HG03378 (cell line): Measurements from ENCODE around the gene P2RY2.
A peak's percentile ranks its signal among the peaks of the same experiment; 100 is the strongest.
"Not testable (repeated sequence)": the region's sequence is repeated elsewhere in the genome, so short reads cannot be mapped to it uniquely, and the experiment has no call there.

Source experiments
- ATAC-seq: cut with Tn5 transposase; IDR thresholded peaks from one replicate; pipeline ENCODE4 v1.9.1; 2021; ENCODE audit warnings: mild to moderate bottlenecking, moderate library complexity; ENCODE audit not compliant: unreplicated experiment

P2RY2 gene

GRCh38 chr11:73187854-73188253 is 30.2 kb upstream of the P2RY2 start:
- no peak for ATAC-seq

DNA sequence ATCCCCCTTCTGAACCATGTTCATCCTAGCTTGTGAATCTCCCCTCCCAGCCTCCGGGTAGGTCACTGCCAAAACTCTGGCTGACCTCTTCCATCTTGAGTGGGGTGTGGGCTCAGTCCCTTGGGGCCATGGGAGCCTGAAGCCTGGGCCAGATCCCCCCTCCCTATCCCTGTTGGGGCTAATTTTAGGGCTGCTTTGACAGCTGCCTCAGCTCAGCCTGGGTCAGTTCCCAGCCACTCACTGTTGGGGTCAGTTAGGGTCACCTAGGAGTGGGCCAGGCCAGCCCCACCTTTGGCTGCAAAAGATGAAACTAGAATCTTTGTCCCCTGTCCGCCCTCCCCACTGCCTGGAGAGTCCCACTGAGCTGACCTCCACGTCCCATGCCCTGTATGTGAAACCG is 29.8 kb upstream of the P2RY2 start:
- ATAC-seq: no peak

GRCh38 chr11:73189315-73189714 is 28.8 kb upstream of the P2RY2 start:
- ATAC-seq: peak; percentile 51

- ATAC-seq: no peak
These were observed 28.1 kb upstream of the P2RY2 start for GRCh38 chr11:73189723-73190556.

DNA sequence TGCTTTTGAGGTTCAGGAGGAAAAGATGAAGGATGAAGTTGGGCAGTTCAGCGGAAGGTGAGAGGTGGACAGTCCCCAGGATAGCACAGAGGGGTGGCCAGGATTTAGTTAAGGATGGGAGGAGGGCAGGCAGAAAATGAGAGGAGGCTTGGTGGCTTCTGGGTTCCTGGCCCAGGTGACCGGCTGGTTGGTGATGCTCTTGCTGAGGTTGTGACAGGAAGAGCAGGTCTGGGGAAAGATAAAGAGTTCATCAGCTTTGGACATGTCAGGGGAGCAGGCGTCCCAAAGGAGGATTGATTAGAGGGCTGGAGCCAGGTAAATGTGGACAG is 27.6 kb upstream of the P2RY2 start:
- no peak for ATAC-seq

DNA sequence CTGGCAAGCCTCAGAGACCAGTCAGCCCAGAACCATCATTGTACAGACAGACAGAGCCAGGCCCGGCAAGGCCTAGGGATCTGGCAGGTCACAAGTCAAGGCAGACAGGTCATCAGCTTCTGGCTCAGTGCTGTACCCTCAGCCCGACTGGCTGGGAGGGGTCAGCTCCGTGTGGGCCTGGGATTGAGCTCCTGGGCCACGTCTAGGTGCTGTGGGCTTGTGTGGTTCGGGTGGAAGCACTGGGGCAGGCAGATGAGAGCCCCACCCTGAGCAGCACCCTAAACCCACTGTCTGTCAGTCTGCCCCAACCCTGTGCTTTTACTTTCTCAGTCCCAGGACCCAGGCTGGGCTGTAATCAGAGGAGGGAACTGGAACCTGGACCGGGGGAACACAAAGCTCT is 26.9 kb upstream of the P2RY2 start:
- ATAC-seq: no peak

- no peak for ATAC-seq
These were observed 25.8 kb upstream of the P2RY2 start for GRCh38 chr11:73192272-73192671.

GRCh38 chr11:73193251-73194033 is 24.6 kb upstream of the P2RY2 start:
- ATAC-seq: no peak

DNA sequence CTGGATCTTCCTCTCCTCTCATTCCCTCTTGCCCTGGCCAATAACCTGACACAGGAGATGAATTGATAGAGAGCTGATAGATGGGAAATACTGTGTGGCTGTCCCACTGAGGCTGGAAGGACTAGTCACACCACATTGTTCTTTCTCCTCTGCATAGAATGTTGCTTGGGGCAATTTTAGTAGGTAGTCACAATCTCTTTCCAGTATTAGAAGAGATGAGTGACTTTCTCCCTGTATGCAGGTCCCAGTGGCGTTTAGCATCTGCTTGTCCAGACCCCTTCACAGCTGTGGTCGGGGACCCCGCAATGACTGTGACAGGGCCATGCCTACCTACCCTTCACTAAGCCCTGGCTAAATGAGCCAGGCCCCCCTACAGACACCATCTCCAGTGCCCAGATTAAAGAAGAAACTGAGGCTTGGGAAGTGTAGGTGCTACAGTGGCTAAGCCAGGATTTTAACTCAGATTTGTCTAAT is 24.0 kb upstream of the P2RY2 start:
- no peak for ATAC-seq

DNA sequence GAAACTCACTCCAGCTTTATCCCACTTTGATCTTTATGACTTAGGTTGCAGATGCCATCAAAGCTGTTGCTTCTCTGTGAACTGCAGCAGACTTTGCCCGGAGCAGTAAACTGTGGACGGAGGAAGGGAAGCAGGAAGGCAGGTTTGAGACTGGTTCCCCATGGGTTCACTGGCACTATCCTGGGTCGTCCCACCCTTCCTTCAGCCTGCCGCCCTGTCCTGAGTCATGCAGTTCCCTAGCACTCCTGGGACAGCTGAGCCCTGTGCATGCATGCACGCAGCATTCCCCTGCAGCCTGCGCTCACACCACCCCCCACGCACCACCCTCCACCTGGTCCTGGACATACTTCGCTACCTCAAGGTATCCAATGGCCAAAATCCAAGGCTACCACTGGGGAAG is 23.5 kb upstream of the P2RY2 start:
- ATAC-seq: no peak

GRCh38 chr11:73195191-73196007 is 22.7 kb upstream of the P2RY2 start:
- no peak for ATAC-seq

DNA sequence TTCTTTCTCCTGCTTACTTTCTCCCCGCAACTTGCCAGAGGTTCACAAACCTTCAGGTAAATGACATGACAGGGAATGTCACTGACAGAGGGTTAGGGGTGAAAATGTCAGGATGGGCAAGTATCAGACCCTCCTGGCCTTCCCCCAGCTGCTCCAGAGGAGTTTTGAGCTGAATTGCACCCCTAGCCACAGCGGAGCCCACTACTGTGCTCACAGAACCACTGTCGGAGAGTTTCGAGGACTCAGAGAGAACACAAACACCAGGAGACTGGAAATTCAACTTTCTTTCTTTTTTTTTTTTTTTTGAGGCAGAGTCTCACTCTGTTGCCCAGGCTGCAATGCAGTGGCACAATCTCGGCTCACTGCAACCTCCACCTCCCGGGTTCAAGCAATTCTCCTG is 21.5 kb upstream of the P2RY2 start:
- no peak for ATAC-seq

DNA sequence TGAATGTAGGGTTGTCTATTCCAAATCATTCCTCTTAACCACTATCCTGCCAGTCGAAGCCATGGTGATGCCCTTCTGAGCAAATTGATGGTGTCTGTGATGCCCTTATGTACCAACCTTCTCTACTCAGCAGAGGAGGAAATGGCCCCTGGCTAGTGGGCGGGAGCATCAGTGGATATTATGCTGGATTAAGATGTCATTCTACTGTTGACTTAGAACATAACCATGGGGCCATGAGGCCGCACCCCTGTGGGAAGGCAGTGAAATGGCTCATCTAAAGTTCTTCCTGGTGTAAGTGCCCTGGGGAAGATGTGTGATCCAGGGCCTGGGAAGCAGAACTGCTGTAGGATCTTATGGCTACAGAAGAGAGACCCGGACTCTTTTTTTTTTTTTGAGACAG is 20.7 kb upstream of the P2RY2 start:
- ATAC-seq: no peak

DNA sequence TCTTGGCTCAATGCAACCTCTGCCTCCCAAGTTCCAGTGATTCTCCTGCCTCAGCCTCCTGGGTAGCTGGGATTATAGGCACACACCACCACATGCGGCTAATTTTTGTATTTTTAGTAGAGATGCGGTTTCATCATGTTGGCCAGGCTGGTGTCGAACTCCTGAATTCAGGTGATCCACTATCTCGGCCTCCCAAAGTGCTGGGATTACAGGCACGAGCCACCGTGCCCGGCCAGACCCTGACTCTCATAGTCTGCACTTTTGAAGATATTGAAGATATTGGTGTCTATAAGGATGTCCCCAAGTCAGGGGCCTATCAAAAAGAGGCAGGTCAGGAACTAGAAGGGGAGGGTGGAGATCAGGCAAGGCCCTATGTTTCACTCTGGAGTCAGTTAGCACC is 20.3 kb upstream of the P2RY2 start:
- ATAC-seq: not testable (repeated sequence)

DNA sequence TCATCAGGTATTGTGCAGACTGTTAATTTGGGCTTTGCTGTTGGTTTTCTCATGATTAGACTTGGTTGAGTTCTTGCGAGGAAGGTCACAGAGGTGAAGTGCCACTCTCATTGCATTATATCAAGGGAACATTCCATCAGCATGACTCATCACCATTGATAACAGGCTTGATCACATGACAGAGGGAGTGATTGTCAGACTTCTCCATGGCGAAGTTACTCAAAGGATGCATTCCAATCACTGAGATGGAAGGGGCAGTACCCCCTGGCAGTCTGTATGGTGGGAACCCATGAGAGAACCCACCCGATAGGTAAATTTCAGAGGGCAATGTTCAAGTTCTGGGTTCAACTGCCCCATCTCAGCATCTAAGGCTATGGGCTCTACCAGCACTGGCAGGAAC is 19.4 kb upstream of the P2RY2 start:
- no peak for ATAC-seq

DNA sequence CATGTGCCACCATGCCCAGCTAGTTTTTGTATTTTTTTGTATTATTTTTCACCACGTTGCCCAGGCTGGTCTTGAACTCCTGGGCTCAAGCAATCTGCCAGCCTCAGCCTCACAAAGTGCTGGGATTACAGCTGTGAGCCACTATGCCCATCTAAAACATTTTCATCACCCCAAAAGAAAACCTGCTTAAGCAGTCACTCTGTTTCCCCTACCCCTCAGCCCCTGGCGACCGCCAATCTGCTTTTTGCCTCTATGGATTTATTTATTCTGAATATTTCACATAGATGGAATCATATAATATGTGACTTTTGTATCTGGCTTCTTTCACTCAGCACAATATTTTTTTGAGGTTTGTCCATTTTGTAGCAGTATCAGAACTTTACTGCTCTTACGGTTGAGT is 18.6 kb upstream of the P2RY2 start:
- ATAC-seq: no peak

DNA sequence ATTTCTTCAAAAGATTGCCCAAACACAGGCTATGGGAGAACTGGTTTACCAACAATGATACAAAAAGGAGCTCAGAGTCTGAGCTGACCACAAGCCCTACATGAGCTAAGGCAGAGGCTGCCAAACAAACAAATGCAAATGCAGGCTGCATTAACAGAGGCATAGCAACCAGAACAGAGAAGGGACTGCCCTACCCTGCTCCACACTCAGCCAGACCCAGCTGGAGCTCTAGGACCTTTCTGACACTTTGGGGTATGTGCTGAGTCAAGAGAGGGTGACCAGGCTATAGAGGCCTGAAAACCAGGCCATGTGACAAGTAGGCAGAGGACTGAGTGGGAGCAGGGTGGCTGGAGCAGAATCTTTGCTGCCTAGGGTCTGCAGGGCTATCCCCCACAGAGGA is 17.8 kb upstream of the P2RY2 start:
- no peak for ATAC-seq

DNA sequence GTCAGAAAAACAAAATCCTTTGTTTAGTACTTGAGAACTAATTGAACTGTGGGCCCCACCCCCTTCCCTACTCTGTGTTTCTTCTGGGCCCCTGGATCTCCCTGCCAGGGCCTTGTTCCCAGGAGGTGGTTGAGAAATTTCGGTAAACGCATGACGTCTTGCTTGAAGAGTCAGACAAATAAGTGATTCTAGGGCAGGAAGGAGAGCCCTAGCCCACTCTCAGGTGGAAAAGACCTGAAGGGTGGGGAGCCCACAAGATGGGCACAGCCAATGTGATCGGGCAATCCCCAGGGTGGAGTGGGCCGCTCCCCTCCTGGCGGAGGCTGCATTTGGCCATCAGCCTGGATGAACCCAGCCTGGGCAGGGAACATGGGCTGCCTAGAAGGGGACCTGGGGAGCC is 16.8 kb upstream of the P2RY2 start:
- no peak for ATAC-seq

DNA sequence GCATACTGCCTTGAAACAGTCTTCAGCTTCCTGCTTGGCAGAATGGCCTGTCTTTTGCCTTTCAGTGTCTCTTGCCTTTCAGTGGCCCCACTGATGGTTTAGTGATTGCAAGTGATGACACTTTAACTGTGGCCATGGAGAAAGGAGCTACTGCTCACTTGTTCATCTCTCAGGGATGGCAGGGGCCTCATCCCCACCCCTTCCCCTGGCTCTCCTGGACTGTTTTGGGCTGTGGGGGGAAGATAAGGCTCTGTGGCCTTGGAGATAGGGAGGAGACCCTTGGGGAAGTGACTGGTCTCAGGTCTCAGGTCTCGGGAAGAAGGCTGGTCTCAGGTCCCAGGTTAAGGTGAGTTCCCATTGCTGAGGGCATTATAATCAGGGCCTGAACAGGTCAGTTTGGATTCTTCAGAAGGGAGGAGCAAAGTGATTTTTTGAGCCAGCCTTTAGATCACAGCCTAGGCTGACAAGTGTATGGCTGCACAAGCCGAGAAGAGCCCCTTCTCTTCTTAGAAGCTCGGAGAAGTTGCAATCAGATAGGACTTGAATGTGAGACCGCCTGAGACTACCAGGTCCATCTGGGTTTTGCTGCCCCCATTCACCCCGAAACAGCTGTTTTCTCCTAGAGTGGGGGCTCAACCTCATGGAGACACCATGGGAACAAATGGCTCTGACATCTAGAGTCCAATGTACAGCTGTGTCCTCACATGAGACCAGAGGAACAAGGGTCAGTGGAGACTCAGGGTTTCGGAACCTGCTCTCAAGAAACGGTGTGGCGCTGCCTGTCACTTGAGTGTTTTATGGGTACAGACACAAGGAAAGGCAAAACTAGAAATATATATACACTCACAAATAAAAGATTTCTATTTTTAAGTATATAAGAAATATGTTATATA is 15.9 kb upstream of the P2RY2 start:
- ATAC-seq: no peak

GRCh38 chr11:73203322-73203721 is 14.8 kb upstream of the P2RY2 start:
- ATAC-seq: no peak

- ATAC-seq: no peak
These were observed 14.3 kb upstream of the P2RY2 start for GRCh38 chr11:73203790-73204189.
